Peyer's patch (tissue), 4 donors: ENCODE measurements around the gene SPATA13.

ENCODE experiments used
- POLR2A ChIP-seq, 2 donors: fragments of 450-650 bp; IDR thresholded peaks; one replicate each; pipeline ENCODE4 v1.5.1; 2017; ENCODE audit warnings: antibody characterized with exemption in 2 of 2, mild to moderate bottlenecking in 2 of 2, moderate library complexity in 2 of 2
- TF ChIP-seq, protein P1 (sequence below), 6 experiments: fragments of 450-650 bp in 4 of 6; fragments of 200-600 bp in 2 of 6; sonication (generic) in 1 of 6; IDR thresholded peaks; one replicate each; pipeline ENCODE4 v1.5.1; 2017 to 2019; ENCODE audit warnings: antibody characterized with exemption in 6 of 6, mild to moderate bottlenecking in 3 of 6, moderate library complexity in 1 of 6

DNA sequence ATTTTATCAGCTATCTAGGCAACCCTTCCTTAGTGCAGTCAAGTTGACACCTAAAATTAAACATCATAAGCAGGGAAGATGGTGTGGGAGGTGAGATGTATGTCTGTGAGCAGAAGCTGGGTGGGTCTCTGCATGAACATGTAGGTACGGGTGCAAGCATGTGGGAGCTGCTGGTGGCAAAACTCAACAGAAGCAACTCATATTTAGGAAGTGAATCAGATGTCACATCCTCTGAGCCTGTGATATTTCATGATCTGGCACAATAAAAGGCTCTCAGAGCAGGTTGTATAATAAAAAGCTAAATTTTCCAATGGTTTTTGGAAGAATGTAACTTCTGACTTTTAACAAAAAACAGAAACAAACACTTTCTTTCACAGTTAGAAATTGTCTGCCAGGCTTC lies 193.2 kb downstream of the SPATA13 start:
- TF ChIP-seq, protein P1, sequence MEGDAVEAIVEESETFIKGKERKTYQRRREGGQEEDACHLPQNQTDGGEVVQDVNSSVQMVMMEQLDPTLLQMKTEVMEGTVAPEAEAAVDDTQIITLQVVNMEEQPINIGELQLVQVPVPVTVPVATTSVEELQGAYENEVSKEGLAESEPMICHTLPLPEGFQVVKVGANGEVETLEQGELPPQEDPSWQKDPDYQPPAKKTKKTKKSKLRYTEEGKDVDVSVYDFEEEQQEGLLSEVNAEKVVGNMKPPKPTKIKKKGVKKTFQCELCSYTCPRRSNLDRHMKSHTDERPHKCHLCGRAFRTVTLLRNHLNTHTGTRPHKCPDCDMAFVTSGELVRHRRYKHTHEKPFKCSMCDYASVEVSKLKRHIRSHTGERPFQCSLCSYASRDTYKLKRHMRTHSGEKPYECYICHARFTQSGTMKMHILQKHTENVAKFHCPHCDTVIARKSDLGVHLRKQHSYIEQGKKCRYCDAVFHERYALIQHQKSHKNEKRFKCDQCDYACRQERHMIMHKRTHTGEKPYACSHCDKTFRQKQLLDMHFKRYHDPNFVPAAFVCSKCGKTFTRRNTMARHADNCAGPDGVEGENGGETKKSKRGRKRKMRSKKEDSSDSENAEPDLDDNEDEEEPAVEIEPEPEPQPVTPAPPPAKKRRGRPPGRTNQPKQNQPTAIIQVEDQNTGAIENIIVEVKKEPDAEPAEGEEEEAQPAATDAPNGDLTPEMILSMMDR (IDR thresholded peaks at IDR 0.05): no peak
- TF ChIP-seq POLR2A (IDR thresholded peaks at IDR 0.05): no peak
